Right hindlimb (tissue), 1 donor: Measurements from ENCODE around the gene IFNL3.
"Not testable (repeated sequence)": the region's sequence is repeated elsewhere in the genome, so short reads cannot be mapped to it uniquely, and the experiment has no call there.

Experiments
- DNase-seq: peaks from one replicate; pipeline ENCODE4 v3.0.0-alpha.2; 2018

The IFNL3 gene

GRCh38 chr19:39244410-39245100, at the start of gene IFNL3:
TSS of gene IFNL3 (minus strand) at chr19:39245006. CDS start at chr19:39244967, 39 bp downstream.
- DNase-seq, result not testable (repeated sequence)

- no peak for DNase-seq
These were observed 48.6 kb upstream of the IFNL3 start for GRCh38 chr19:39293394-39293793.

GRCh38 chr19:39284032-39284431, 39.2 kb upstream of the IFNL3 start:
- DNase-seq, result no peak

- DNase-seq, result no peak
These were observed 37.2 kb upstream of the IFNL3 start for GRCh38 chr19:39282021-39282420.

- no peak for DNase-seq
These were observed 32.8 kb upstream of the IFNL3 start for GRCh38 chr19:39277598-39277997.

- no peak for DNase-seq
These were observed 31.9 kb upstream of the IFNL3 start for GRCh38 chr19:39276740-39277139.

GRCh38 chr19:39275578-39275977, 30.8 kb upstream of the IFNL3 start:
- DNase-seq, result no peak

- DNase-seq, result not testable (repeated sequence)
These were observed 29.1 kb upstream of the IFNL3 start for GRCh38 chr19:39273859-39274258.

- peak; percentile 30 for DNase-seq
These were observed 25.4 kb upstream of the IFNL3 start for GRCh38 chr19:39270036-39270871.

- not testable (repeated sequence) for DNase-seq
These were observed 24.6 kb upstream of the IFNL3 start for GRCh38 chr19:39269369-39269768.

- DNase-seq, result not testable (repeated sequence)
These were observed 23.9 kb upstream of the IFNL3 start for GRCh38 chr19:39268531-39269223.

- not testable (repeated sequence) for DNase-seq
These were observed 23.3 kb upstream of the IFNL3 start, which contains the start of gene IFNL2 for GRCh38 chr19:39268085-39268484. TSS of gene IFNL2 (plus strand) at chr19:39268396. CDS start at chr19:39268569, 173 bp downstream.

- no peak for DNase-seq
These were observed 20.6 kb upstream of the IFNL3 start for GRCh38 chr19:39265321-39265916.

GRCh38 chr19:39264306-39265290, 19.8 kb upstream of the IFNL3 start:
- DNase-seq, result peak; percentile 38

GRCh38 chr19:39263912-39264305, 19.1 kb upstream of the IFNL3 start:
- DNase-seq, result no peak

- no peak for DNase-seq
These were observed 17.7 kb upstream of the IFNL3 start for GRCh38 chr19:39262496-39262895.

GRCh38 chr19:39261704-39262103, 16.9 kb upstream of the IFNL3 start:
- no peak for DNase-seq

GRCh38 chr19:39257227-39257626, 12.4 kb upstream of the IFNL3 start:
- no peak for DNase-seq

- no peak for DNase-seq
These were observed 9.9 kb upstream of the IFNL3 start for GRCh38 chr19:39254531-39255345.

GRCh38 chr19:39253374-39254149, 8.8 kb upstream of the IFNL3 start:
- DNase-seq, result no peak
